AG08395 (cell line): Measurements from ENCODE around the gene POLD4.
"Not testable (repeated sequence)": the region's sequence is repeated elsewhere in the genome, so short reads cannot be mapped to it uniquely, and the experiment has no call there.

Source experiments
- DNase-seq: peaks from one replicate; pipeline ENCODE4 v3.0.0; 2012; ENCODE audit warnings: mixed read lengths, low spot score

The POLD4 gene

DNA sequence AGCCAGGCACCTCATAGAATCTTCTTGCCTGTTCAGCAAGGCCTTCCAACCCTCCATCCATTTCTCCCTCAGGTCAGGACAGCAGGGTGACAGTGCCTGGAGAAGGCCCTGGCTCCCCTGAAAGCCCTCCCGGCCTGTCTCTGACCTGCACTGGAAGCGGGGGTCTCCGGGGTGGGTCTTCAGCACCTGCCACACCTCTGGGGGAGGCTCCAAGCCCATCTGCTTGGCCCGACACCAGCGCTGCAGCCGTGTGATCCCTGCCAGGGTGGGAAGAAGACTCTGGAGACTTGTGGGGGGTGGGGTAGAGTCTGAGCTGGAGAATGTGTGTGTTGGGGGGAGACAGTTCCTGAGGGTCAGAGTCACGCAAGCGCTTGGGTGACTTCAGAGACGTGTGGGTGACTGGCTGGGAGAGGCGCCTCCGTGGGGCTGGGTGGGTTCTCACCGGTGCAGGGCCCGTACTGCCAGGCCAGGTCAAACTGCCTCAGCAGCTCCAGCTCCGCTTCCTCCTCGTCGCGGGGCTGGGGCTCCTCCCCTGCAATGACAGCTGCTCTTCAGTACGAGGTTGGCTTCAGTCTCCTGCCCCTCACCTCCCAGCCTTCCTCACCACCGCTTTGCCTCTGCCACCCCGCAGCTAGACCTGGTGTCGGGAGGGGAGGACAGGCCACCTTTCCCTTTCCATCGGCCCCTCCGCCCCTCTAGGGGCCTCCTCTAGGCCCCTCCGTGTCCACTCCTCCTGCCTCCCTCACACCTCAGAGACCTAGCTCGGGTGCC is 615 bp downstream of the POLD4 start:
- no peak for DNase-seq

GRCh38 chr11:67351275-67352005 is 1.9 kb downstream of the POLD4 start:
- peak; percentile 83 for DNase-seq

GRCh38 chr11:67349928-67350465 is 3.3 kb downstream of the POLD4 start:
- DNase-seq: no peak

GRCh38 chr11:67349457-67349856 is 3.9 kb downstream of the POLD4 start:
- DNase-seq: no peak

DNA sequence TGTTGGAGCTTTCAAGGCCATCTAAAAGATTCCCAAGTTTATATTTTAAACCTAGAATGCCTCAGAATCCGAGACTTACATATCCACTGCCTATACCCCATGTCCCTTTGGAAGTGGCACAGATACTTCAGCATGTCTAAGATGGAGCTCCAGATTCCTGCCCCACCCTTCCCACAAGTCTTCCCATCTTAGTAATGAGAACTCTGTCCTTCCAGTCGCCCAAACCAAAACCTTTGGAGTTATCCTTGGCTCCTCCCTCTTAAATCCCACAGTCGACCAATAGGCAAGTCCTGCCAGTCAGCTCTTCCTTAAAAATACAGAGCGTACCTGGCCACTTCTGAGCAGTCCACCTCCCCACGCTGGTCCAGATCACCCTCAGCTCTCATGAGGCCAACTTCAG is 4.3 kb downstream of the POLD4 start:
- no peak for DNase-seq

DNA sequence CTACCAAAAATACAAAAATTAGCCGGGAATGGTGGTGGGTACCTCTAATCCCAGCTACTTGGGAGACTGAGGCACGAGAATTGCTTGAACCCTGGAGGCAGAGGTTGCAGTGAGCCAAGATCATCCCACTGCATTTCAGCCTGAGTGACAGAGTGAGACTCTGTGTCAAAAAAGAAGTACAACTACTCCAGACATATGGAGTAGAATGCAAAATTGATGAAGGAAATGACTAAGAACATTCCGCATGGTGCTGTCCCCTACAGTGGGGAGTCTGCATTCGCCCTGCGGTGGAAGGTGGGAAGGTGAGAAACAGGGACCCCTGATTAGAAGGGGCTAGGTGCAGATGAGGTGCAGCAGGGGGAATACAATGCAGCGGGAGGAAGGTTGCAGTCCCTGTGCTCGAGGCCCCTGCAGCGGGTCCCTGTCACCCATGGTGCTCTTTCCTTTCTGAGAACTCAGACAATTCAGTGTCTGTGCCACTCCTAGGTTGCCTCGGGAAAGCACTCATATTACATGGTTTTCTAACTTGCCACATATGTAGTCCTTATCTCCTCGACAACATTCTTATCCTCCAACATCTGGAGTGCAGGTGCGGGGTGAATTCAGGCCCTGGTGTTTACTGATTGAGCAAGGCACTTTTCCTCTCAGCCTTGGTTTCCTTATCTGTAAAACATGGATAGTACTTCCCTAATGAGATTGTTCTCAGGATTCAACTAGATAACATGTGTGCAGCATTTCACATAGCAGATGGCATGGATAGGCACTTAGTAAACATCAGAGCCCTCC is 5.2 kb downstream of the POLD4 start:
- DNase-seq: no peak

- peak; percentile 34 for DNase-seq
These were observed 7.2 kb downstream of the POLD4 start for GRCh38 chr11:67345920-67346819.

DNA sequence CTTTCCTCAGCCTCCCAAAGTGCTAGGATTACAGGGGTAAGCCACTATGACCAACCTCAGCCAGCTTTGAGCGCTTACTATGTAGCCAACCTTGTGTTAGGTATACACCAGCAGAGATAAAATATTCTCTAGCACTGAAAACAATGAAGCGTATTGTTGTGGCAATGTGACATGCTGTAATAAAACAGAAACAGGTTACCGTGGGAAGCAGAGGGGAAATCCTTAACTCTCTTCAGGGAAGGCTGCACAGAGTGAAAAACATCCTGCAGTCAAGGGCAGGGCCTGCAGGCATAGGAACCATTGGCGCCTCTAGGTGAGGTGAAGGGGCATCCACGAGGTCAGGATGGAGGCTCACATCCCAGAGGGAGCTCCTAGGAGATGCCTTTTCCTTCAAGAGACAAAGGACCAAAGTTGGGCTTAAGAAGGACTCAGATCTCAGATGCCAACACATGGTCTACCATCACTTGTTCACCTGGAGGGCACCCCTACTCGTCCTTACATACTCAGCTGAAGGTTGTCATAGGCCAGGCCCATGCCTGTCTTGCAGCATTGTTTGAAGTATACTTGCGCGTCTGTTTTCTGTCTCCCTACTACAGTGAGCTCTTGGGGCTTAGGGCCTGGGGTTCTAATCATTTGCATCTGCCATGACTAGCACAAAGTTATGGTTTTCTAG is 8.0 kb downstream of the POLD4 start:
- no peak for DNase-seq

GRCh38 chr11:67344264-67344663 is 9.1 kb downstream of the POLD4 start:
- no peak for DNase-seq

GRCh38 chr11:67337257-67337656 is 16.1 kb downstream of the POLD4 start:
- no peak for DNase-seq

DNA sequence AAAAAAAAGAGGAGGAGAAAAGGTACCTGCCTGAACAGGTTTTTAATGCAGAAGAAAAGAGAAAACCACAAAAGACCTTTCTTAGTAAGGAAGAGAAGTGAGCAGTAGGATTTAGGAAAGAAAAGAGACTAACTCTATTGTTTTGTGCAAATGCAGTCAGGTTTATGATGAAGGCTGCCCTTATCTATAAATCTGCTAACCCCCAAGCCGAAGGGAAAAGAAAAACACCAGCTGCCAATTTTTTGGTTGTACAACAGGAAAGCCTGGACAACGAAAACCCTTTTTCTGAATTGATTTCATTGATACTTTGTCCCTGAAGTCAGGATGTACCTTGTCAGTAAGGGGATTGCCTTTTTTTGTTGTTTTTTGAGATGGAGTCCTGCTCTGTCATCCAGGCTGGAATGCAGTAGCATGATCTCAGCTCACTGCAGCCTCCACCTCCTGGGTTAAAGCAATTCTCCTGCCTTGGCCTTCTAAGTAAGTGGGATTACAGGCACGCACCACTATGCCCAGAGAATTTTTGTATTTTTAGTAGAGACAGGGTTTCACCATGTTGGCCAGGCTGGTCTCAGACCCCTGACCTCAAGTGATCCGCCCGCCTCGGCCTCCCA is 21.2 kb downstream of the POLD4 start:
- no peak for DNase-seq

GRCh38 chr11:67323526-67323925 is 29.8 kb downstream of the POLD4 start:
- no peak for DNase-seq

DNA sequence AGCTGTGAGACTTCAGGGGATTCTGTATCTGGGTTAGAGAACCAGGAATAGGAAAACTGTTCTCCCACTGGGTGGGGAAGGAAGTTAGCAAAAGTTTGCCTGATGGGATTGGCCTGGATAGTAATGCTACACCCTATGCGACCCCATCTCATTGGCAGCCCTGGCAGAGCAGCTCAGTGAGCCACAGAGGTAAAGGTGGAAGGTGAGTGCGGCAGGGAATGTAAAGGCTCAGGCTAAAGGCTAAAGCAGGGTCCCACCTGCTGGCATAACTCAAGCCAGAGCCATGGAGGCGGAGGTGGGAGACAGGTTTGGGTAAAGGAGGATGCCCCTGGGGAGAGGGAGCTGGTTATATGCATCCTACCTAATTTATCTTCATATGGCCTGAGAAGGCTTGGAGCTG is 31.3 kb downstream of the POLD4 start:
- DNase-seq: no peak

- no peak for DNase-seq
These were observed 32.0 kb downstream of the POLD4 start for GRCh38 chr11:67321313-67321871.

DNA sequence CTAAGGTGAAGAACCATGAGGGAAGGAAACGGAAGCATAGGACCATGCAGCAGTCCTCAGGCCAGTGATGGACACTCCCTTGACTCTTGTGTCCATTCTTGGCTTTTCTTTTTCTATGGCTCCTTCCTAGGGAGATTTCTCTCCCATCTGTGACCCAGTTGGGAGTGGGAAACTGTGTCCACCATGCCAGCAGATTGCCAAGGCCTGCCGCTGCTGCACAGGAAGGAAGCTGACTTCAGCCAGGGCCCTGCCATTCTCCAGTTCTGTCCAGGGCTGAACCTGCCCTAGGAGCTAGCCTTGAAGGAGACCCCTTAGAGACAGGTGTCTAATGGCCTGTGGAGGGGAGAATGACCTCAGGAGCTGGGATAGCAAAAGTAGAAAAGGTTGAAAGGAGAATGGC is 32.7 kb downstream of the POLD4 start:
- DNase-seq: no peak

DNA sequence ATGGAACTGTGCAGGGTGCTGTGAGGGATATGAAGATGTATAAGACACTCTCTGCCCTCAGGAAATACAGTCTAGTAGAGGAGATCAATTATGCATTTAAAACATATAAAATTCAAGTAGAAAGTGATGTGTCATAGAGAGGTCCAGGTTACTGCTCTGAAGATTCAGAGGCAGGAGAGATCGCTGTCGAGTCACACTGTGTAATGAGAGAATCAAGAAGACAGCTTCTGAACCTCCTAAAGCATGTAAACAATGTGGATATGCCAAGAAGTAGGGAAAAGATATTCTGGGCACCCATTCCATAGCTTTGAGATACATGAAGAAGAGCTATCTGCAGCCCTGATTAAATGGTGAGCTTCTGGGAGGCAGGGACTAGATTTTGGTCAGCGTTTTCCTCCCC is 33.3 kb downstream of the POLD4 start:
- DNase-seq: no peak

- not testable (repeated sequence) for DNase-seq
These were observed 34.5 kb downstream of the POLD4 start for GRCh38 chr11:67318876-67319275.

GRCh38 chr11:67317888-67318555 is 35.3 kb downstream of the POLD4 start:
- peak; percentile 7 for DNase-seq

- DNase-seq: peak; percentile 99
These were observed 36.0 kb downstream of the POLD4 start for GRCh38 chr11:67317205-67317887.
